Medulla oblongata (tissue), 1 donor: ENCODE data around the gene PLOD1.
A peak's percentile ranks its signal among the peaks of the same experiment; 100 is the strongest.
"Not testable (repeated sequence)": the region's sequence is repeated elsewhere in the genome, so short reads cannot be mapped to it uniquely, and the experiment has no call there.

Experiments used
- DNase-seq: peaks from one replicate; pipeline ENCODE4 v3.0.0-alpha.2; 2015; ENCODE audit errors: extremely low spot score

PLOD1 gene

GRCh38 chr1:11934302-11935056, at the start of gene PLOD1:
TSS of gene PLOD1 (plus strand) at chr1:11934717. CDS start at chr1:11934780, 63 bp downstream.
- peak; percentile 87 for DNase-seq

- DNase-seq: no peak
Observed at GRCh38 chr1:11885916-11886315, 48.6 kb upstream of the PLOD1 start.

GRCh38 chr1:11886986-11887665, 47.4 kb upstream of the PLOD1 start:
- DNase-seq: no peak

- no peak for DNase-seq
Observed at GRCh38 chr1:11887666-11888007, 46.9 kb upstream of the PLOD1 start.

- DNase-seq: no peak
Observed at GRCh38 chr1:11888206-11888876, 46.2 kb upstream of the PLOD1 start.

- no peak for DNase-seq
Observed at GRCh38 chr1:11888877-11889208, 45.7 kb upstream of the PLOD1 start.

GRCh38 chr1:11891433-11892186, 42.9 kb upstream of the PLOD1 start:
- DNase-seq: no peak

- peak; percentile 40 for DNase-seq
Observed at GRCh38 chr1:11893907-11894251, 40.6 kb upstream of the PLOD1 start.

- DNase-seq: not testable (repeated sequence)
Observed at GRCh38 chr1:11894501-11894900, 40.0 kb upstream of the PLOD1 start.

GRCh38 chr1:11898086-11898785, 36.3 kb upstream of the PLOD1 start:
- DNase-seq: no peak

- no peak for DNase-seq
Observed at GRCh38 chr1:11898831-11899467, 35.6 kb upstream of the PLOD1 start.

GRCh38 chr1:11901446-11901845, 33.1 kb upstream of the PLOD1 start:
- not testable (repeated sequence) for DNase-seq

GRCh38 chr1:11903210-11903609, 31.3 kb upstream of the PLOD1 start:
- DNase-seq: no peak

- not testable (repeated sequence) for DNase-seq
Observed at GRCh38 chr1:11904156-11904555, 30.4 kb upstream of the PLOD1 start.

- DNase-seq: no peak
Observed at GRCh38 chr1:11904978-11905377, 29.5 kb upstream of the PLOD1 start.

- DNase-seq: no peak
Observed at GRCh38 chr1:11906870-11907269, 27.6 kb upstream of the PLOD1 start.

- peak; percentile 97 for DNase-seq
Observed at GRCh38 chr1:11907275-11908094, 27.0 kb upstream of the PLOD1 start.

GRCh38 chr1:11908095-11908675, 26.3 kb upstream of the PLOD1 start:
- DNase-seq: peak; percentile 96

GRCh38 chr1:11910914-11911228, 23.6 kb upstream of the PLOD1 start:
- not testable (repeated sequence) for DNase-seq

GRCh38 chr1:11912000-11912399, 22.5 kb upstream of the PLOD1 start:
- DNase-seq: no peak
